Thymus (tissue), 11 donors: Measurements from ENCODE around the gene HMGCL. TPM values are rescaled to one million over a fixed set of nuclear protein-coding genes. Genes with fewer than 3 reads are reported as not detected.

Source experiments
- DNase-seq, 9 donors: peaks; one replicate each; pipeline ENCODE4 v3.0.0-alpha.2; 2013; ENCODE audit warnings: low spot score in 9 of 9, low read depth in 6 of 9, missing footprints in 1 of 9
- H3K27ac ChIP-seq, 2 donors: one replicate each; pipeline ENCODE4 v1.5.1; 2013; ENCODE audit warnings: control low read depth in 1 of 2, low read depth in 1 of 2, low read length in 1 of 2, mild to moderate bottlenecking in 1 of 2, moderate library complexity in 1 of 2
- H3K27me3 ChIP-seq, 2 donors: one replicate each; pipeline ENCODE4 v1.5.1; 2013; ENCODE audit warnings: low read length in 1 of 2; ENCODE audit not compliant: control insufficient read depth in 2 of 2, insufficient read depth in 1 of 2
- H3K36me3 ChIP-seq, 2 donors: one replicate each; pipeline ENCODE4 v1.5.1; 2013; ENCODE audit warnings: low read length in 1 of 2, mild to moderate bottlenecking in 1 of 2, moderate library complexity in 1 of 2; ENCODE audit not compliant: control insufficient read depth in 2 of 2, insufficient read depth in 2 of 2
- H3K4me1 ChIP-seq, 2 donors: one replicate each; pipeline ENCODE4 v1.5.1; 2013; ENCODE audit warnings: low read length in 2 of 2; ENCODE audit not compliant: control insufficient read depth in 2 of 2, insufficient read depth in 2 of 2
- H3K4me3 ChIP-seq, 2 donors: one replicate each; pipeline ENCODE4 v1.5.1; 2013; ENCODE audit warnings: low read length in 2 of 2, control low read depth in 1 of 2, mild to moderate bottlenecking in 1 of 2
- H3K9me3 ChIP-seq, 2 donors: one replicate each; pipeline ENCODE4 v1.5.1; 2013; ENCODE audit warnings: low read length in 1 of 2, mild to moderate bottlenecking in 1 of 2; ENCODE audit not compliant: control insufficient read depth in 2 of 2, insufficient read depth in 1 of 2
- WGBS: extraction: QIAGEN DNeasy Blood & Tissue Kit; methylation state at CpG from one replicate; pipeline ENCODE4 v1.1.7; 2013; 5-methylcytosine and 5-hydroxymethylcytosine counted together
- polyA plus RNA-seq: library from polyadenylated mRNA; stranded (reverse); fragments of 200-250 nt; gene quantifications from one replicate; pipeline ENCODE4 v1.2.3, GENCODE V29; 2013
- total RNA-seq: library from RNA; stranded (reverse); fragments of 120-200 nt; gene quantifications from one replicate; pipeline ENCODE4 v1.2.4, GENCODE V29; 2013
- donor health status: healthy.

The HMGCL gene
- total and polyA plus RNA-seq, 2 donors = 34.2 to 41.6 TPM

DNA sequence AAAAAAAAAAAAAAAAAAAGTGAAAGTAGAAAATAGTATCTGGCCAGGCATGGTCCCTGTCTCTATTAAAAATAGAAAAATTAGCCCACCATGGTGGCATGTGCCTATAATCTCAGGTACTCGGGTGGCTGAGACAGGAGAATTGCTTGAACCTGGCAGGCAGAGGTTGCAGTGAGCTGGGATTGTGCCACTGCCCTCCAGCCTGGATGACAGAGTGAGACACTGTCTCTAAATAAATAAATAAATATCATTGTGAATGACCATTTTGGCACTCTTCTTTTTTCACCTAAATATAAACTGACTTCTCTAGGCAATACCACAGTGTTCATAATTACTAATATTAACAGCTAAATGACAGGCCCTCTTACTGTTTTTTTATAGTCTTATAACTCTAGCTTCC lies 67.4 kb downstream of the HMGCL start:
- WGBS = 98% methylated on average over 1 of the region's 1 CpG

DNA sequence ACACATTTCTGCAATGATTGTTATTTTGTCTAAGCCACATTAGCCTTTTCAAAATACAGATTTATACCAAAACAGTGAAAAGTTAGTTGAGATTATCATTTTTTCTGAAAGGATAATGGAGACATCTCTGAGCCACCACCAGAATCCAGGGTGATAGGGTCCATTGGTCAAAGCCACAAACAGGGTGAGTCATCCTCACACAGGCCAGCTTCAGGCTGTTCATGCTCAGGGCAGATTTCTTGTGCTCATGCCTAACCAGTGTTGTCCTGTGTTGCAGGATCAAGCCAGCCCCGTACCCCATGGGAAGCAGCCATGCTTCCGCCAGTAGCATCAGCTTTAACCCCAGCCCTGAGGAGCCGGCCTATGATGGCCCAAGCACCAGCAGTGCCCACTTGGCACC lies 68.6 kb downstream of the HMGCL start:
- H3K36me3 ChIP-seq = peaks cover 91 to 92% of the 10 kb centered on the region in 2 donors
- no peak overlapping the region for H3K4me3 ChIP-seq
- H3K27ac ChIP-seq = no peak overlapping the region
- H3K27me3 ChIP-seq = no peaks in the 10 kb centered on the region
- 97% methylated on average over 3 of the region's 3 CpGs for WGBS
- H3K9me3 ChIP-seq = no peaks in the 10 kb centered on the region
- DNase-seq = no peak
- H3K4me1 ChIP-seq = no peaks in the 10 kb centered on the region

More for the DNA sequence above, 67.4 kb downstream of the HMGCL start:
- Histone ChIP-seq H3K27me3 (no peaks in the 10 kb centered on the region), H3K4me1 (no peaks in the 10 kb centered on the region), H3K36me3 (peaks cover 86 to 90% of the 10 kb centered on the region in 2 donors), H3K4me3 (no peak overlapping the region), H3K9me3 (no peaks in the 10 kb centered on the region), H3K27ac (no peak overlapping the region)
- no peak for DNase-seq

DNA sequence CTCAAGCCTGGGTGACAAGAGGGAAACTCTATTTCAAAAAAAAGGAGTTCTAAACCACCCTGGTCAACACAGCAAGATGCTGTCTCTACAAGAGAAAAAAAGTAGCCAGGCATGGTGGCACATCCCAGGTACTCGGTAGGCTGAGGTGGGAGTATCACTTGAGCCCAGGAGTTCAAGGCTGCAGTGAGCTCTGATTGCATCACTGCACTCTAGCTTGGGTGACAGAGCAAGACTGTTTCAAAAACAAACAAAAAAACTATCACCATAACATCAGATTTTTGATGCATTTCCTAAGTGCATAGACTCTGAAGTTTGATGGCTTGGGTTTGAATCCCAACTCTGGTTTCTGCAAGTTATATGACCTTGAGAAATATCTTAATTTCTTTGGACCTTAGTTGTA lies 72.3 kb downstream of the HMGCL start:
- peaks cover 78 to 83% of the 10 kb centered on the region in 2 donors for H3K36me3 ChIP-seq
- 98% methylated on average over 1 of the region's 1 CpG for WGBS

More for the DNA sequence above, 72.3 kb downstream of the HMGCL start:
- no peaks in the 10 kb centered on the region for H3K27me3 ChIP-seq
- DNase-seq = no peak
- H3K4me3 ChIP-seq = no peak overlapping the region
- no peak overlapping the region for H3K27ac ChIP-seq
- H3K4me1 ChIP-seq = peaks cover 0 to 4% of the 10 kb centered on the region in 2 donors
- no peaks in the 10 kb centered on the region for H3K9me3 ChIP-seq

Other genes with a start within 250 kb of the HMGCL start
- gene RPL11, start 133.6 kb downstream of the HMGCL start, total RNA-seq = 3,178 TPM
- 4,395 TPM for gene RPL11, start 133.6 kb downstream of the HMGCL start, polyA plus RNA-seq
- gene ELOA, start 82.0 kb downstream of the HMGCL start, total RNA-seq = 22.1 TPM
- 16.5 TPM for gene ELOA, start 82.0 kb downstream of the HMGCL start, polyA plus RNA-seq
- 118 TPM for gene PITHD1, start 47.0 kb downstream of the HMGCL start, total RNA-seq
- gene PITHD1, start 47.0 kb downstream of the HMGCL start, polyA plus RNA-seq = 89.1 TPM
- gene LYPLA2, start 34.3 kb downstream of the HMGCL start, total RNA-seq = 47.2 TPM
- gene LYPLA2, start 34.3 kb downstream of the HMGCL start, polyA plus RNA-seq = 57.7 TPM
- 22.1 TPM for gene GALE, start 24.7 kb downstream of the HMGCL start, total RNA-seq
- gene GALE, start 24.7 kb downstream of the HMGCL start, polyA plus RNA-seq = 22.6 TPM
- gene FUCA1, start 42.9 kb upstream of the HMGCL start, total RNA-seq = 25.9 TPM
- gene FUCA1, start 42.9 kb upstream of the HMGCL start, polyA plus RNA-seq = 39.5 TPM
- gene CNR2, start 87.9 kb upstream of the HMGCL start, total RNA-seq = 1.5 TPM
- gene CNR2, start 87.9 kb upstream of the HMGCL start, polyA plus RNA-seq = 1.8 TPM
- gene PNRC2, start 134.4 kb upstream of the HMGCL start, total RNA-seq = 143 TPM
- 151 TPM for gene PNRC2, start 134.4 kb upstream of the HMGCL start, polyA plus RNA-seq
- gene SRSF10, start 154.9 kb upstream of the HMGCL start, total RNA-seq = 145 TPM
- gene SRSF10, start 154.9 kb upstream of the HMGCL start, polyA plus RNA-seq = 106 TPM